Measurements from ENCODE around the gene CACNA1C. TPM values are rescaled to one million over a fixed set of nuclear protein-coding genes. Genes with fewer than 3 reads are reported as not detected.

The CACNA1C gene
- polyA plus RNA-seq, 5 donors, result 10.1 to 15.2 (median 10.7) TPM

GRCh38 chr12:2409656-2410265 lies 357.0 kb downstream of the CACNA1C start:
- no peak for DNase-seq

GRCh38 chr12:2410496-2410895 lies 357.7 kb downstream of the CACNA1C start:
- DNase-seq, result no peak

GRCh38 chr12:2411011-2411410 lies 358.2 kb downstream of the CACNA1C start:
- DNase-seq, result no peak

GRCh38 chr12:2411616-2412304 lies 359.0 kb downstream of the CACNA1C start:
- no peak for DNase-seq

- no peak for DNase-seq
Measured at GRCh38 chr12:2412305-2412643, 359.5 kb downstream of the CACNA1C start.

- no peak for DNase-seq
Measured at GRCh38 chr12:2413301-2413700, 360.5 kb downstream of the CACNA1C start.

- no peak for DNase-seq
Measured at GRCh38 chr12:2413999-2414792, 361.4 kb downstream of the CACNA1C start.

GRCh38 chr12:2414810-2415567 lies 362.2 kb downstream of the CACNA1C start:
- DNase-seq, result no peak

- DNase-seq, result no peak
Measured at GRCh38 chr12:2415568-2415944, 362.8 kb downstream of the CACNA1C start.

- DNase-seq, result no peak
Measured at GRCh38 chr12:2416158-2416557, 363.4 kb downstream of the CACNA1C start.

GRCh38 chr12:2417481-2418160 lies 364.8 kb downstream of the CACNA1C start:
- DNase-seq, result no peak

GRCh38 chr12:2418579-2418978 lies 365.8 kb downstream of the CACNA1C start:
- DNase-seq, result no peak

GRCh38 chr12:2422591-2422990 lies 369.8 kb downstream of the CACNA1C start:
- DNase-seq, result no peak

GRCh38 chr12:2429032-2429431 lies 376.2 kb downstream of the CACNA1C start:
- no peak for DNase-seq

GRCh38 chr12:2431810-2432209 lies 379.0 kb downstream of the CACNA1C start:
- DNase-seq, result no peak

GRCh38 chr12:2432856-2433255 lies 380.1 kb downstream of the CACNA1C start:
- no peak for DNase-seq

GRCh38 chr12:2435511-2435910 lies 382.7 kb downstream of the CACNA1C start:
- DNase-seq, result no peak

- DNase-seq, result no peak
Measured at GRCh38 chr12:2439332-2440100, 386.7 kb downstream of the CACNA1C start.

GRCh38 chr12:2443776-2444175 lies 391.0 kb downstream of the CACNA1C start:
- no peak for DNase-seq

GRCh38 chr12:2445968-2446367 lies 393.2 kb downstream of the CACNA1C start:
- no peak for DNase-seq

- DNase-seq, result no peak
Measured at GRCh38 chr12:2447861-2448260, 395.1 kb downstream of the CACNA1C start.
